ENCODE measurements around the gene GNG13.

DNA sequence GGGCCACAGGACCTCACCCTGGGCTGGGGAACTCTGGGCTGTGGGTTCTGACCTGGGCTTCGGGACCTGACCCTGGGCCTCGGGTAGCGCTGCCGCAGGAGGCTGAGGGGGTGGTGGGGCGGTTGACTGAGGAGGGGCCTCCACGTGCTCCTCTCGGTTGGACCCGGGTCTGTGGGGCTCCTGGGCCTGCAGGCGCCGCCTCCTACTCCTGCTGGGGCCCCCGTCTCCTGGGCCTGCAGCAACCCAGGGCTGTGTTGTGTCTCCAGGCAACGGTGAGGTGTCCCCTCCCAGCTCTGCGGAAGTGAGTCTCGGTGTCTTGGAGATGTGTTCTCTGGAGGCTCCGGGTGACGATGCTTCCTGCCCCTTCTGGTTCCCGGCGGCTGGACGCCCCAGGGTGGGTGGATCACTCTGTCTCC, 41.5 kb upstream of the GNG13 start:
- TF ChIP-seq, protein P1, sequence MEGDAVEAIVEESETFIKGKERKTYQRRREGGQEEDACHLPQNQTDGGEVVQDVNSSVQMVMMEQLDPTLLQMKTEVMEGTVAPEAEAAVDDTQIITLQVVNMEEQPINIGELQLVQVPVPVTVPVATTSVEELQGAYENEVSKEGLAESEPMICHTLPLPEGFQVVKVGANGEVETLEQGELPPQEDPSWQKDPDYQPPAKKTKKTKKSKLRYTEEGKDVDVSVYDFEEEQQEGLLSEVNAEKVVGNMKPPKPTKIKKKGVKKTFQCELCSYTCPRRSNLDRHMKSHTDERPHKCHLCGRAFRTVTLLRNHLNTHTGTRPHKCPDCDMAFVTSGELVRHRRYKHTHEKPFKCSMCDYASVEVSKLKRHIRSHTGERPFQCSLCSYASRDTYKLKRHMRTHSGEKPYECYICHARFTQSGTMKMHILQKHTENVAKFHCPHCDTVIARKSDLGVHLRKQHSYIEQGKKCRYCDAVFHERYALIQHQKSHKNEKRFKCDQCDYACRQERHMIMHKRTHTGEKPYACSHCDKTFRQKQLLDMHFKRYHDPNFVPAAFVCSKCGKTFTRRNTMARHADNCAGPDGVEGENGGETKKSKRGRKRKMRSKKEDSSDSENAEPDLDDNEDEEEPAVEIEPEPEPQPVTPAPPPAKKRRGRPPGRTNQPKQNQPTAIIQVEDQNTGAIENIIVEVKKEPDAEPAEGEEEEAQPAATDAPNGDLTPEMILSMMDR (IDR thresholded peaks at IDR 0.05) = no peak
- TF ChIP-seq POLR2A (IDR thresholded peaks at IDR 0.05) = no peak

Data from body of pancreas (tissue), 4 donors.